HG02623 (cell line): ENCODE measurements around the gene BZW2.
"Not testable (repeated sequence)": the region's sequence is repeated elsewhere in the genome, so short reads cannot be mapped to it uniquely, and the experiment has no call there.

ENCODE experiments used
- ATAC-seq: cut with Tn5 transposase; IDR thresholded peaks from one replicate; pipeline ENCODE4 v1.9.1; 2021; ENCODE audit warnings: moderate library complexity; ENCODE audit not compliant: unreplicated experiment

The BZW2 gene

DNA sequence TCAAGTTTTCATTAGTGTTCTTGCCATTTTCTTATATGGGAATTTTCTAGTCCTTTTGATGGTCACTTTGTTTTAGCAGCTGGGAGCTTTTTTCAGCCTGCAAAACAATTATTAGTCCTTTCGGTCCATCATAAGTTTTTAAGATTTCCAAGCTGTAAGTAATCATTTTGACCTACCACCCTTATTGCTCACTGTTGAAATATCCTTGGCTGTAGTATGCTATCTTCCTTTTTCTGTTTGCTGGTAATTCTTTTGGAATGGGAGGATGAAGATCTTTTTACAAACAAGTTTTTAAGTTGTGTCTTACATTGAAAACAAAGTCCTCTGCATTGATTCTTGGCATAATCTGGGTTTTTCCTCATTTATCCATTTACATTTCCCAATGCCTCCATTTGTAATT, 24.0 kb downstream of the BZW2 start:
- no peak for ATAC-seq

- no peak for ATAC-seq
These were observed 24.9 kb downstream of the BZW2 start for GRCh38 chr7:16670731-16671344.

GRCh38 chr7:16671811-16672210, 25.8 kb downstream of the BZW2 start:
- no peak for ATAC-seq

GRCh38 chr7:16675277-16675676, 29.3 kb downstream of the BZW2 start:
- ATAC-seq, result no peak

DNA sequence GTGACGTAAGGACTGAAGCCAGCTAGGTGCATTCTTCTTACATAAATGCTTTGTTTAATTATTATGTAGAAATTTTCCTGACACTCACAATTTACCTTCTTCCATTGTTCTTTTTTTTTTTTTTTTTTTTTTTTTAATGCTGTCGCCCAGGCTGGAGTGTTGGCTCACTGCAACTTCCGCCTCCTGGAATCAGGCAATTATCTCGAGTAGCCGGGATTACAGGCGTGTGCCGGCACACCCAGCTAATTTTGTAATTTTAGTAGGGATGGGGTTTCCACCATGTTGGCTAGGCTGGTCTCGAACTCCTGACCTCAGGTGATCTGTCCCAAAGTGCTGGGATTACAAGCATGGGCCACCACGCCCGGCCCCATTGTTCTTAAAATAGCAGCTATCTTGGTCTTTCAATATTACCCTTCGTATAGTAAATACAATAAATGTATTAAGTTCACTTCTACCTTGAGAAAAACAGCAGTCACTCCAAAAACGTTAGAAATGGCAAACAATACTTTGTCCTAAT, 32.1 kb downstream of the BZW2 start:
- no peak for ATAC-seq

GRCh38 chr7:16678645-16679566, 32.9 kb downstream of the BZW2 start:
- ATAC-seq, result not testable (repeated sequence)

DNA sequence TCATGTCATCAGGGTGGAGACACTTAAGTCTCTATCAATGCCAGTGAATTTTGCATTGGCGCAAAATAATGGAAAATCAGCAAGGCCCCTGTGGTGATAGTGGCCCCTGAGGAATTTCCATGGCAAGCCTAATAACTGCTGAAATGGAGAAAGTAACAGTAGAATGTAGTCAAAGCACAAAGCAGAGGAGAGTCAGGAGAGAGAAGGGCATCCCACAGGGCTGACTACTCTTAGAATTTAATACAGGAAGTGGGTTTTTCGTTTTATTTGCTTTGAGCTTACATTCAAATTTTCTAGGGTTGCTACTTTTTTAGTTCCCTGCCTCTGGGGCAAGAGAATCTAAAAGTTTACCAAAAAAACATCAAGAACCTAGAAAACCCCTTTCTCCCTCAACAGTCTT, 39.0 kb downstream of the BZW2 start:
- ATAC-seq, result no peak

GRCh38 chr7:16685535-16685934, 39.6 kb downstream of the BZW2 start:
- no peak for ATAC-seq

GRCh38 chr7:16688249-16688648, 42.3 kb downstream of the BZW2 start:
- ATAC-seq, result no peak

DNA sequence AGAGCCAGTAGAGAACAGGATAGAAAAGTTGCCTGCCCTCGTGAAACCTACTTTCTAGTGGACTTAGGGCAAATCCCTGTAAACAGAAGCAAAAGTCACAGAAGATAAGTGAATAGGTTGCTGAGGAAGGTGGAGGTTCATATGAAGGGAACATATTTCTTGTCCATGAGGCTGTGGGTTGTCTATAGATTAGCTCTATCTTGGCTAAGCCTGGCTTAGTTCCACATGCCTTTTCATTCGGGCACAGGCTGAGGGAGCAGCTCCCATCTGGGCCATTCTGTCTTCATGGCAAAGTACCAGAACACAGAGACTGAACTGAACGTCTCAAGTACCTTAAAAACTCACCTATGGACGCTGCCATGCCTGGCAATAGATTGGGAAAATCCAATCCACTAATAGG, 45.3 kb downstream of the BZW2 start:
- no peak for ATAC-seq

DNA sequence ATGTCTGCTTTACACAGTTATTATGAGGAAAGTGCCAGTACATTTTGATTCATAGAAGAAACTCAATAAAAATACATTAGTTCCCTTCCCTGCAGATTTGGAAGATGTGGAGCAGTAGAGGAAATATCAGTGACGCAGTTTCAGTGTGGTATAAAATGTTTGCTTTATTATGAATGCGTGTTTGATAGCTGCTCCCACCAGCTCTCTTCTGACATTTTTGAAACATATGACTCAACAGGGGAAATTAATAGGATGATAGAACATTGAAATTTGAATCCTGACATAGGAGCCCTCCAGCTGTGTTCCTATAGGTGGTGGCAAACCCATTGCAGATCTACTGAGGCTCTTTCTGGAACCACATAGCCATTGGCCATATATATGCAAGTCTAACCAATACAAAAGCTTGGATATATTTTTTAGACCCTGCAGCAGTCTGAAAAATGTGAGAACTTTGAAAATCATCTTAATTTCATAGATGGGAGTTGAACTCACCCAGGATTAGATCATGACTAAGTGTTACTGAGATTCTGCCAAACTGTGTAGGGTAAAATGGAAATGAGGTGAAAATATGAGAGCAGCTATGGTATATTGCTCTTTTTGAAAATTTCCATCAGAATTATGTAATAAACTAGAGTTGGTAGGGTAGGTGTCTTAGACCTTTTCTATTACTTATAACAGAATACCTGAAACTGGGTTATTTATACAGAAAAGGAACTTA, 47.8 kb downstream of the BZW2 start:
- no peak for ATAC-seq

GRCh38 chr7:16694806-16695205, 48.8 kb downstream of the BZW2 start:
- ATAC-seq, result no peak

GRCh38 chr7:16695621-16696237, 49.7 kb downstream of the BZW2 start:
- ATAC-seq, result peak; percentile 60

GRCh38 chr7:16697507-16698199, 51.7 kb downstream of the BZW2 start:
- ATAC-seq, result no peak

GRCh38 chr7:16698200-16698905, 52.4 kb downstream of the BZW2 start:
- ATAC-seq, result no peak

- no peak for ATAC-seq
These were observed 56.5 kb downstream of the BZW2 start for GRCh38 chr7:16702441-16702840.

GRCh38 chr7:16708511-16708910, 62.5 kb downstream of the BZW2 start:
- ATAC-seq, result no peak

- no peak for ATAC-seq
These were observed 63.0 kb downstream of the BZW2 start for GRCh38 chr7:16708980-16709379.

GRCh38 chr7:16710651-16711050, 64.7 kb downstream of the BZW2 start:
- no peak for ATAC-seq

- ATAC-seq, result no peak
These were observed 65.7 kb downstream of the BZW2 start for GRCh38 chr7:16711730-16712129.
